ENCODE data around the gene STX18. TPM values are rescaled to one million over a fixed set of nuclear protein-coding genes. Genes with fewer than 3 reads are reported as not detected.

STX18 gene
- total and polyA plus RNA-seq, 2 of the 13 experiments (the other 11 are each of a cell fraction or from before 2014, with no cell fraction given), result 23.9 to 37.1 TPM

DNA sequence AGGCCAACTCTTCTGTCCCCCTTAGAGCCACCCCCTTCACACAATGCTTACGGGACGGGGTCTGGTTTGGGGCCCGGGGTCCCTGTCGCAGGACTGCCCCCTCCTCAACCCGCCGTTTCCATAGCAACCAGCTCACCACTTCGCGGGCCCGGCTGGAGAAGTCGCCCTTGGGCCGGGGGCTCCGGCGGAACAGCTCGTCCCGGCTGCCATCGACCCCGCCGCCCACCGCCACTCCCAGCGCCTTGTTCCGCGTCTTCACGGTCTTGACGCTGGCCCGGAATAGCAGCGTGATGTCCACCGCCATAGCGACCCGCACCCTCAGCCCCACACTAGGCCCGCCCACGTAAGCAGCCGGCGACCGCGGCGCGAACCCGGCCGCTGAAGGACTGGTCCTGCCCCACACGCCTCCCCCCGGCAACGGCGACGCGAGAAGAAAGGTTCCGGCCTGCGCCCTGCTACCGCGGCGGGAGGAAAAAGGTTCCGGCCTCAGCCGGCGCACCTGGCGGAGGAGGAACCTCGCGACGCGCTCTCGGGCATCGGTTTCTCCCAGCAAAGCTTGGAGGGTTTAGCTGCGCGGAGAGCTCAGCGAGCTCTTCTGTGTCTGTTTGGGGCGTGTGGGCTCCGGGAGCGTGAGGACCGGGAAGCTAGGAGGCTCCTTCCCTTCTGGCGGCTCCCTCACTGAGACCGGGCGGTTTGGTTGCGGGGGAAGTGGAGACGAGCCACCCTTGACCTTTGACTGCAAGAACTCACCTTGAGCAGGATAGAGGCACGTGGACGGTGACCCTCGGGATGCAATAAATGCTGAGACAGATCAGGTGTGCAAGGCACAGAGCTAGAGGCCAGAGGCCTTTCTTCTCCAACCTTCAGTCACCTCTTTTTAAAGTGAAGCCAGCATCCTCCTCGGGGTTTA lies at the start of gene STX18 (continued):
- TF ChIP-seq ZNF619 (CRISPR knock-in tag; IDR thresholded peaks at IDR 0.05), result peak; percentile 71; the same call in 1 of the 2 replicates
- peak; percentile 95 for TF ChIP-seq KDM3A (CRISPR knock-in tag; IDR thresholded peaks at IDR 0.05; ENCODE audit: low read depth)
- TF ChIP-seq, protein P1, sequence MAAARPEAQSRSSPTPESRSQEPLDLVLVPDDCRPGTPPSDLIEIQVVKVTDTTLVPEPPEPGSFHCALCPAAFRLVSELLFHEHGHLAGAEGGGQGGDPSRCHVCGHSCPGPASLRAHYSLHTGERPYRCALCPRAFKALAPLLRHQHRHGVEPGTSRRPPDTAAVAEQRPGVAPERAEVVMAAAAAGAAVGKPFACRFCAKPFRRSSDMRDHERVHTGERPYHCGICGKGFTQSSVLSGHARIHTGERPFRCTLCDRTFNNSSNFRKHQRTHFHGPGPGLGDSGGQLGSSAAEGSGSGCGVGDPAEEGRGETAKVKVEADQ (CRISPR knock-in tag; IDR thresholded peaks at IDR 0.05; ENCODE audit: borderline replicate concordance), result peak; percentile 93
- TF ChIP-seq, protein P2, sequence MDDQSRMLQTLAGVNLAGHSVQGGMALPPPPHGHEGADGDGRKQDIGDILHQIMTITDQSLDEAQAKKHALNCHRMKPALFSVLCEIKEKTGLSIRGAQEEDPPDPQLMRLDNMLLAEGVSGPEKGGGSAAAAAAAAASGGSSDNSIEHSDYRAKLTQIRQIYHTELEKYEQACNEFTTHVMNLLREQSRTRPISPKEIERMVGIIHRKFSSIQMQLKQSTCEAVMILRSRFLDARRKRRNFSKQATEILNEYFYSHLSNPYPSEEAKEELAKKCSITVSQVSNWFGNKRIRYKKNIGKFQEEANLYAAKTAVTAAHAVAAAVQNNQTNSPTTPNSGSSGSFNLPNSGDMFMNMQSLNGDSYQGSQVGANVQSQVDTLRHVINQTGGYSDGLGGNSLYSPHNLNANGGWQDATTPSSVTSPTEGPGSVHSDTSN (CRISPR knock-in tag; IDR thresholded peaks at IDR 0.05; ENCODE audit: borderline replicate concordance), result 0 out of 2 replicates have a peak, but pooled peaks have one; percentile 45
- TF ChIP-seq, protein P3, sequence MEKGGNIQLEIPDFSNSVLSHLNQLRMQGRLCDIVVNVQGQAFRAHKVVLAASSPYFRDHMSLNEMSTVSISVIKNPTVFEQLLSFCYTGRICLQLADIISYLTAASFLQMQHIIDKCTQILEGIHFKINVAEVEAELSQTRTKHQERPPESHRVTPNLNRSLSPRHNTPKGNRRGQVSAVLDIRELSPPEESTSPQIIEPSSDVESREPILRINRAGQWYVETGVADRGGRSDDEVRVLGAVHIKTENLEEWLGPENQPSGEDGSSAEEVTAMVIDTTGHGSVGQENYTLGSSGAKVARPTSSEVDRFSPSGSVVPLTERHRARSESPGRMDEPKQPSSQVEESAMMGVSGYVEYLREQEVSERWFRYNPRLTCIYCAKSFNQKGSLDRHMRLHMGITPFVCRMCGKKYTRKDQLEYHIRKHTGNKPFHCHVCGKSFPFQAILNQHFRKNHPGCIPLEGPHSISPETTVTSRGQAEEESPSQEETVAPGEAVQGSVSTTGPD (CRISPR knock-in tag; IDR thresholded peaks at IDR 0.05), result peak; percentile 69
- peak; percentile 99 for TF ChIP-seq SALL1 (CRISPR knock-in tag; IDR thresholded peaks at IDR 0.05)
- TF ChIP-seq, protein P4, sequence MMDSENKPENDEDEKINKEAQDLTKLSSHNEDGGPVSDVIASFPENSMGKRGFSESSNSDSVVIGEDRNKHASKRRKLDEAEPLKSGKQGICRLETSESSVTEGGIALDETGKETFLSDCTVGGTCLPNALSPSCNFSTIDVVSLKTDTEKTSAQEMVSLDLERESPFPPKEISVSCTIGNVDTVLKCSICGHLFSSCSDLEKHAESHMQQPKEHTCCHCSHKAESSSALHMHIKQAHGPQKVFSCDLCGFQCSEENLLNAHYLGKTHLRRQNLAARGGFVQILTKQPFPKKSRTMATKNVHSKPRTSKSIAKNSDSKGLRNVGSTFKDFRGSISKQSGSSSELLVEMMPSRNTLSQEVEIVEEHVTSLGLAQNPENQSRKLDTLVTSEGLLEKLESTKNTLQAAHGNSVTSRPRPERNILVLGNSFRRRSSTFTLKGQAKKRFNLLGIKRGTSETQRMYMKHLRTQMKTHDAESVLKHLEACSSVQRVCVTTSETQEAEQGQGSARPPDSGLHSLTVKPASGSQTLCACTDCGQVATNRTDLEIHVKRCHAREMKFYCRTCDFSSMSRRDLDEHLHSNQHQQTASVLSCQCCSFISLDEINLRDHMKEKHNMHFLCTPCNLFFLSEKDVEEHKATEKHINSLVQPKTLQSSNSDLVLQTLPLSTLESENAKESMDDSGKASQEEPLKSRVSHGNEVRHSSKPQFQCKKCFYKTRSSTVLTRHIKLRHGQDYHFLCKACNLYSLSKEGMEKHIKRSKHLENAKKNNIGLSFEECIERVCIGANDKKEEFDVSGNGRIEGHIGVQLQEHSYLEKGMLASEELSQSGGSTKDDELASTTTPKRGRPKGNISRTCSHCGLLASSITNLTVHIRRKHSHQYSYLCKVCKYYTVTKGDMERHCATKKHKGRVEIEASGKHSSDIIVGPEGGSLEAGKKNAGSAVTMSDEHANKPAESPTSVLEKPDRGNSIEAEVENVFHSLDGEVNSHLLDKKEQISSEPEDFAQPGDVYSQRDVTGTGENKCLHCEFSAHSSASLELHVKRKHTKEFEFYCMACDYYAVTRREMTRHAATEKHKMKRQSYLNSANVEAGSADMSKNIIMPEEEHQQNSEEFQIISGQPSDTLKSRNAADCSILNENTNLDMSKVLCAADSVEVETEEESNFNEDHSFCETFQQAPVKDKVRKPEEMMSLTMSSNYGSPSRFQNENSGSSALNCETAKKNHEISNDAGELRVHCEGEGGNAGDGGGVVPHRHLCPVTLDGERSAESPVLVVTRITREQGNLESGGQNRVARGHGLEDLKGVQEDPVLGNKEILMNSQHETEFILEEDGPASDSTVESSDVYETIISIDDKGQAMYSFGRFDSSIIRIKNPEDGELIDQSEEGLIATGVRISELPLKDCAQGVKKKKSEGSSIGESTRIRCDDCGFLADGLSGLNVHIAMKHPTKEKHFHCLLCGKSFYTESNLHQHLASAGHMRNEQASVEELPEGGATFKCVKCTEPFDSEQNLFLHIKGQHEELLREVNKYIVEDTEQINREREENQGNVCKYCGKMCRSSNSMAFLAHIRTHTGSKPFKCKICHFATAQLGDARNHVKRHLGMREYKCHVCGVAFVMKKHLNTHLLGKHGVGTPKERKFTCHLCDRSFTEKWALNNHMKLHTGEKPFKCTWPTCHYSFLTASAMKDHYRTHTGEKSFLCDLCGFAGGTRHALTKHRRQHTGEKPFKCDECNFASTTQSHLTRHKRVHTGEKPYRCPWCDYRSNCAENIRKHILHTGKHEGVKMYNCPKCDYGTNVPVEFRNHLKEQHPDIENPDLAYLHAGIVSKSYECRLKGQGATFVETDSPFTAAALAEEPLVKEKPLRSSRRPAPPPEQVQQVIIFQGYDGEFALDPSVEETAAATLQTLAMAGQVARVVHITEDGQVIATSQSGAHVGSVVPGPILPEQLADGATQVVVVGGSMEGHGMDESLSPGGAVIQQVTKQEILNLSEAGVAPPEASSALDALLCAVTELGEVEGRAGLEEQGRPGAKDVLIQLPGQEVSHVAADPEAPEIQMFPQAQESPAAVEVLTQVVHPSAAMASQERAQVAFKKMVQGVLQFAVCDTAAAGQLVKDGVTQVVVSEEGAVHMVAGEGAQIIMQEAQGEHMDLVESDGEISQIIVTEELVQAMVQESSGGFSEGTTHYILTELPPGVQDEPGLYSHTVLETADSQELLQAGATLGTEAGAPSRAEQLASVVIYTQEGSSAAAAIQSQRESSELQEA (CRISPR knock-in tag; IDR thresholded peaks at IDR 0.05; ENCODE audit: not compliant biosample characterization), result peak; percentile 57
- TF ChIP-seq ZFX (CRISPR knock-in tag; IDR thresholded peaks at IDR 0.05; ENCODE audit: low read depth), result peak; percentile 99
- peak; percentile 86; the same call in 1 of the 2 replicates for TF ChIP-seq ZNF232 (CRISPR knock-in tag; IDR thresholded peaks at IDR 0.05; ENCODE audit: borderline replicate concordance)
- TF ChIP-seq FOSL2 (CRISPR knock-in tag; IDR thresholded peaks at IDR 0.05), result peak; percentile 84
- no peak for TF ChIP-seq CHD4 (IDR thresholded peaks at IDR 0.05; ENCODE audit: borderline replicate concordance, low read length)
- TF ChIP-seq ZNF432 (CRISPR knock-in tag; IDR thresholded peaks at IDR 0.05; ENCODE audit: borderline replicate concordance), result no peak
- peak; percentile 92; the same call in 1 of the 2 replicates for TF ChIP-seq ZNF776 (CRISPR knock-in tag; IDR thresholded peaks at IDR 0.05)
- TF ChIP-seq ATAD3A (CRISPR knock-in tag; IDR thresholded peaks at IDR 0.05), result peak; percentile 91

Data from HepG2 (cell line).